Immature natural killer cell (primary cell): ENCODE measurements around the gene FXYD4. TPM values are rescaled to one million over a fixed set of nuclear protein-coding genes. Genes with fewer than 3 reads are reported as not detected.

Experiments
- DNase-seq, 3 donors: peaks; one replicate each; pipeline ENCODE4 v3.0.0; 2022; ENCODE audit warnings: mixed read lengths in 1 of 3
- H3K27ac Mint-ChIP-seq, 6 donors: one replicate each; pipeline ENCODE4 v1.8.0; 2020; ENCODE audit warnings: mixed read lengths in 6 of 6, mild to moderate bottlenecking in 5 of 6, inconsistent platforms in 4 of 6, moderate library complexity in 3 of 6
- H3K27me3 Mint-ChIP-seq, 3 donors: one replicate each; pipeline ENCODE4 v1.8.0; 2020 to 2021; ENCODE audit warnings: low read depth in 3 of 3, mild to moderate bottlenecking in 3 of 3, mixed read lengths in 3 of 3, moderate library complexity in 3 of 3, inconsistent platforms in 1 of 3
- H3K36me3 Mint-ChIP-seq, 3 donors: one replicate each; pipeline ENCODE4 v1.8.0; 2020; ENCODE audit warnings: mixed read lengths in 3 of 3, inconsistent platforms in 2 of 3, mild to moderate bottlenecking in 2 of 3
- H3K4me1 Mint-ChIP-seq, 2 donors: one replicate each; pipeline ENCODE4 v1.8.0; 2020; ENCODE audit warnings: inconsistent platforms in 2 of 2, mild to moderate bottlenecking in 2 of 2, mixed read lengths in 2 of 2, moderate library complexity in 1 of 2
- H3K4me3 Mint-ChIP-seq, 5 donors: one replicate each; pipeline ENCODE4 v1.8.0; 2020; ENCODE audit warnings: mild to moderate bottlenecking in 5 of 5, mixed read lengths in 5 of 5, inconsistent platforms in 3 of 5, moderate library complexity in 3 of 5
- H3K9me3 Mint-ChIP-seq, 6 donors: one replicate each; pipeline ENCODE4 v1.8.0; 2020; ENCODE audit warnings: mild to moderate bottlenecking in 6 of 6, mixed read lengths in 6 of 6, inconsistent platforms in 4 of 6, moderate library complexity in 3 of 6
- polyA plus RNA-seq, 3 donors: library from polyadenylated mRNA; unstranded; fragments of 300-500 nt; fragmentation: Illumina TruSeq; gene quantifications; one replicate each; pipeline ENCODE4 v1.2.3, GENCODE V29; 2021

FXYD4 gene
- polyA plus RNA-seq, 3 donors from 2014 or later: not detected

GRCh38 chr10:43396928-43397624 is 25.6 kb downstream of the FXYD4 start:
- H3K36me3 Mint-ChIP-seq: peaks cover 13 to 20% (median 18%) of the 10 kb centered on the region in 3 donors
- H3K27me3 Mint-ChIP-seq: peaks cover 9 to 30% (median 20%) of the 10 kb centered on the region in 3 donors
- peaks cover 81 to 90% of the 10 kb centered on the region in 2 donors for H3K4me1 Mint-ChIP-seq
- H3K27ac Mint-ChIP-seq: peak overlapping the region; percentile 92 to 99 (median 96)
- H3K4me3 Mint-ChIP-seq: peak overlapping the region; percentile 89 to 99 (median 91)
- H3K9me3 Mint-ChIP-seq: no peaks in the 10 kb centered on the region
- peak; percentile 80 to 83 (median 83) for DNase-seq

DNA sequence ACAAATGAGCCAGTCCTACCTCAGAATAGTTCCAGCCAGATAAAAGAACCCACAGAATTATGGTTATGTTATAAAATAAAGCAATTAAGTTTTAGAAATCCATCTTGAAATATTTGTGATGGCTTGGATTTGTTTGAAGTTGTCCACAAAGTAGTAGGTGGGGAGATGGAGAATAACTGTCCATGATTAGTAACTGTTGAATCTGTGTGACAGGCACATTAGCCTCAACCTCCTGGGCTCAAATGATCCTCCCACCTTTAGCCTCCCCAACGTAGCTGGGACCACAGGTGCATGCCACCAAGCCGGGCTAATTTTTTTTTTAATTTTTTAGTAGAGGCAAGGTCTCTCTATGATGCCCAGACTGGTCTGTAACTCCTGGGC is 27.5 kb downstream of the FXYD4 start:
- Mint-ChIP-seq H3K36me3 (peaks cover 4 to 11% (median 5%) of the 10 kb centered on the region in 3 donors), H3K27ac (peak overlapping the region; percentile 92 to 99 (median 96)), H3K4me1 (peaks cover 88 to 93% of the 10 kb centered on the region in 2 donors), H3K9me3 (no peaks in the 10 kb centered on the region), H3K27me3 (peaks cover 9 to 32% (median 20%) of the 10 kb centered on the region in 3 donors), H3K4me3 (peak overlapping the region in 2 of 5 donors; percentile 63 to 99)
- DNase-seq: no peak

GRCh38 chr10:43399320-43400310 is 28.2 kb downstream of the FXYD4 start:
- Mint-ChIP-seq H3K4me3 (peak overlapping the region; percentile 0 to 63 (median 31)), H3K27ac (peak overlapping the region; percentile 92 to 99 (median 96)), H3K9me3 (no peaks in the 10 kb centered on the region), H3K4me1 (peaks cover 93 to 95% of the 10 kb centered on the region in 2 donors), H3K27me3 (peaks cover 9 to 32% (median 23%) of the 10 kb centered on the region in 3 donors), H3K36me3 (peaks cover 4 to 10% (median 6%) of the 10 kb centered on the region in 3 donors)
- no peak for DNase-seq

- no peaks in the 10 kb centered on the region for H3K9me3 Mint-ChIP-seq
- H3K27me3 Mint-ChIP-seq: peaks cover 10 to 21% (median 14%) of the 10 kb centered on the region in 3 donors
- peaks cover 92 to 95% of the 10 kb centered on the region in 2 donors for H3K4me1 Mint-ChIP-seq
- H3K4me3 Mint-ChIP-seq: peak overlapping the region; percentile 2 to 69 (median 55)
- DNase-seq: no peak
- H3K36me3 Mint-ChIP-seq: peaks cover 4 to 10% (median 9%) of the 10 kb centered on the region in 3 donors
- peak overlapping the region; percentile 92 to 95 (median 94) for H3K27ac Mint-ChIP-seq
These were observed 30.2 kb downstream of the FXYD4 start for GRCh38 chr10:43401627-43402026.

DNA sequence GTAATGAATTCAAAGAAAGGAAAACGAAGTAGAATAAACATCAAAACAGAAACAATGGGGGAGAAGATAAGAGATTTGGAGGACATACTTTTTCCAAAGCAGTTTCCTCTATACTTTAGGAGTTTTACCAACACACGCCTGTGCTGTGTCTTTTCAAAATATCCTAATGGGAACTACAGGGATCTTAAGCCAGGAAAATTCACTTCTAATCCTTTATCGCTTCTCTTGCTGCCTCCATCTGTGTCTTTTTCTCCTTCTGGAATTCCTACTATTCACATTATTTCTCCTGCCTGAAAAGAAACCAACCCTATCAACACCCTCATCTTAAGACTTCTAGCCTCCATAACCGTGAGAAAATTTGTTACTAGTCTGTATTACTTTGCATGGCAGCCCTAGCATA is 30.7 kb downstream of the FXYD4 start:
- no peak for DNase-seq
- Mint-ChIP-seq H3K9me3 (no peaks in the 10 kb centered on the region), H3K27ac (peak overlapping the region; percentile 92 to 95 (median 94)), H3K27me3 (peaks cover 9 to 17% (median 13%) of the 10 kb centered on the region in 3 donors), H3K4me3 (peak overlapping the region; percentile 2 to 69 (median 55)), H3K4me1 (peaks cover 91 to 92% of the 10 kb centered on the region in 2 donors), H3K36me3 (peaks cover 4 to 10% (median 7%) of the 10 kb centered on the region in 3 donors)

GRCh38 chr10:43402880-43403452 is 31.5 kb downstream of the FXYD4 start:
- Mint-ChIP-seq H3K27me3 (peaks cover 11 to 17% (median 14%) of the 10 kb centered on the region in 3 donors), H3K36me3 (peaks cover 4 to 10% (median 5%) of the 10 kb centered on the region in 3 donors), H3K27ac (peak overlapping the region; percentile 92 to 95 (median 94)), H3K4me1 (peaks cover 84 to 87% of the 10 kb centered on the region in 2 donors), H3K9me3 (no peaks in the 10 kb centered on the region), H3K4me3 (peak overlapping the region; percentile 38 to 70 (median 65))
- no peak for DNase-seq

- H3K4me3 Mint-ChIP-seq: peak overlapping the region; percentile 81 to 100 (median 92)
- H3K36me3 Mint-ChIP-seq: peaks cover 4 to 10% (median 5%) of the 10 kb centered on the region in 3 donors
- DNase-seq: no peak
- H3K27ac Mint-ChIP-seq: peak overlapping the region; percentile 92 to 95 (median 94)
- peaks cover 75 to 79% of the 10 kb centered on the region in 2 donors for H3K4me1 Mint-ChIP-seq
- H3K27me3 Mint-ChIP-seq: peaks cover 20 to 25% (median 23%) of the 10 kb centered on the region in 3 donors
- H3K9me3 Mint-ChIP-seq: no peaks in the 10 kb centered on the region
These were observed 32.7 kb downstream of the FXYD4 start for GRCh38 chr10:43403911-43404703.

DNA sequence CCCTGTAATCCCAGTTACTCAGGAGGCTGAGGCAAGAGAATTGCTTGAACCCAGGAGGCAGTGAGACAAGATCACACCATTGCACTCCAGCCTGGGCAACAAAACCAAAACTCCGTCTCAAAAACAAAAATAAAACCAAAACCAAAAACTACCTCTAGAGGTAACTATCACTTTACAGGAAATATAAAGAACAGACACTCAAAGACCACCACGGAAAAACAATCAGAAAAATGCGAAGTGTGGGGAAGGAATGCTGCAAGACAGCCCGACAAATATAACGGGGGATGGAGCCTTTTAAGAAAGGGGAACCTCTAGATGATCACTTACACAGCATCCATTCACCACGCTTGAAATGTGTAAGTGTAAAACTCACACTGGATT is 33.3 kb downstream of the FXYD4 start:
- H3K27me3 Mint-ChIP-seq: peaks cover 23 to 28% (median 27%) of the 10 kb centered on the region in 3 donors
- peaks cover 74 to 77% of the 10 kb centered on the region in 2 donors for H3K4me1 Mint-ChIP-seq
- no peaks in the 10 kb centered on the region for H3K9me3 Mint-ChIP-seq
- peaks cover 4 to 5% (median 5%) of the 10 kb centered on the region in 3 donors for H3K36me3 Mint-ChIP-seq
- DNase-seq: peak; percentile 59 to 64 (median 62)
- H3K27ac Mint-ChIP-seq: peak overlapping the region; percentile 92 to 95 (median 94)
- peak overlapping the region; percentile 81 to 100 (median 92) for H3K4me3 Mint-ChIP-seq

DNA sequence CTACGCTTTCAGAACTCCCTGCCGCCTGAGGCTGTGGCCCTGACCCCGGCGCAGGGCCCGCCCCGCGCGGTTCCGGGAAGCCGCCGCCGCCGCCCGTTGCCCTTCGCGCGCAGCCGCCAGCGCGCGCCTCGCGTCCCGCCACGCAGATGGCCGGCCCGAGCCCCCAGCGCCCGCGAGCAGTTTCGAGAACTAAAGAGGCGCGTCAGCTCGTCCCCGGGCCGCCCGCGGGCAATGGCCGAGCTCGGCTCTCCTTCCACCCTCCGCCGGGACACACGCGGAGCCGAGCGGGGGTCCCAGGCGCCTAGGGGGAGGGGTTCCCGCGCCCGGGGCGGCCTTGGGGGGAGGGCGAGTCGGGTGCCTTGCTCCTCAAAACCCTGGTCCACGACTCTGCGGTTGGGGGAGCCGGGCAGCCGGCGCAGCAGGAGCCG is 35.7 kb downstream of the FXYD4 start:
- peaks cover 0 to 5% (median 4%) of the 10 kb centered on the region in 3 donors for H3K36me3 Mint-ChIP-seq
- peak overlapping the region; percentile 96 to 100 (median 99) for H3K27ac Mint-ChIP-seq
- peaks cover 58 to 64% of the 10 kb centered on the region in 2 donors for H3K4me1 Mint-ChIP-seq
- no peaks in the 10 kb centered on the region for H3K9me3 Mint-ChIP-seq
- H3K4me3 Mint-ChIP-seq: peak overlapping the region; percentile 97 to 100 (median 99)
- H3K27me3 Mint-ChIP-seq: peaks cover 23 to 34% (median 29%) of the 10 kb centered on the region in 3 donors
- peak; percentile 67 to 73 (median 68) for DNase-seq

- Mint-ChIP-seq H3K4me3 (peak overlapping the region; percentile 97 to 100 (median 99)), H3K27me3 (peaks cover 23 to 34% (median 29%) of the 10 kb centered on the region in 3 donors), H3K36me3 (peaks cover 0 to 5% (median 4%) of the 10 kb centered on the region in 3 donors), H3K27ac (peak overlapping the region; percentile 96 to 100 (median 99)), H3K4me1 (peaks cover 52 to 59% of the 10 kb centered on the region in 2 donors), H3K9me3 (no peaks in the 10 kb centered on the region)
- DNase-seq: peak; percentile 81 to 85 (median 82)
These were observed 36.3 kb downstream of the FXYD4 start for GRCh38 chr10:43407576-43408330.

GRCh38 chr10:43408331-43408709 is 36.9 kb downstream of the FXYD4 start:
- no peak for DNase-seq
- peaks cover 0 to 5% (median 1%) of the 10 kb centered on the region in 3 donors for H3K36me3 Mint-ChIP-seq
- H3K27ac Mint-ChIP-seq: peak overlapping the region; percentile 96 to 100 (median 99)
- H3K9me3 Mint-ChIP-seq: no peaks in the 10 kb centered on the region
- H3K4me3 Mint-ChIP-seq: peak overlapping the region; percentile 97 to 100 (median 99)
- H3K27me3 Mint-ChIP-seq: peaks cover 23 to 30% (median 29%) of the 10 kb centered on the region in 3 donors
- peaks cover 46 to 53% of the 10 kb centered on the region in 2 donors for H3K4me1 Mint-ChIP-seq
